Measurements from ENCODE around the gene MDFI. TPM values are rescaled to one million over a fixed set of nuclear protein-coding genes. Genes with fewer than 3 reads are reported as not detected.

Gene MDFI
- total RNA-seq, 1 donor from 2014 or later: 29.5 TPM

- H3K36me3 Mint-ChIP-seq: no peaks in the 10 kb centered on the region
- DNase-seq (ENCODE audit: low spot score): no peak
Observed at GRCh38 chr6:41607036-41607435, 31.2 kb upstream of the MDFI start.

GRCh38 chr6:41607736-41608135 lies 30.5 kb upstream of the MDFI start:
- no peaks in the 10 kb centered on the region for H4K20me1 ChIP-seq (ENCODE audit: low read depth)
- H3K4me3 ChIP-seq: no peak overlapping the region
- peaks cover 6% of the 10 kb centered on the region for H3K27me3 Mint-ChIP-seq (ENCODE audit: insufficient read depth, low read depth)
- peaks cover 2% of the 10 kb centered on the region for H3K4me1 ChIP-seq
- peaks cover 10% of the 10 kb centered on the region for H3K4me1 Mint-ChIP-seq
- no peak overlapping the region for H3K4me3 Mint-ChIP-seq
- H3K27me3 ChIP-seq: no peaks in the 10 kb centered on the region
- no peak overlapping the region for H3K4me2 ChIP-seq
- no peaks in the 10 kb centered on the region for H3F3A ChIP-seq (ENCODE audit: low read depth)
- DNase-seq (ENCODE audit: low spot score): no peak
- peaks cover 3% of the 10 kb centered on the region for H3K36me3 Mint-ChIP-seq
- no peaks in the 10 kb centered on the region for H3K79me2 ChIP-seq (ENCODE audit: low read depth)
- H3K36me3 ChIP-seq: no peaks in the 10 kb centered on the region
- no peak overlapping the region for H3K27ac ChIP-seq
- no peak for TF ChIP-seq EZH2phosphoT487 (IDR thresholded peaks at IDR 0.05)
- no peak for TF ChIP-seq CTCF (IDR thresholded peaks at IDR 0.05)
- no peak overlapping the region for H3K27ac Mint-ChIP-seq
- H2AFZ ChIP-seq (replicated peaks): no peak overlapping the region
- peaks cover 5% of the 10 kb centered on the region for H3K9me3 Mint-ChIP-seq
- no peak overlapping the region for H3K9ac ChIP-seq
- H3K9me3 ChIP-seq (ENCODE audit: low read depth): no peaks in the 10 kb centered on the region

More at GRCh38 chr6:41607036-41607435, 31.2 kb upstream of the MDFI start:
- Histone ChIP-seq H3K4me3 (no peak overlapping the region), H3K36me3 (no peaks in the 10 kb centered on the region), H3K4me1 (peaks cover 7% of the 10 kb centered on the region), H3K9ac (no peak overlapping the region), H3K9me3 (ENCODE audit: low read depth) (no peaks in the 10 kb centered on the region), H4K20me1 (ENCODE audit: low read depth) (no peaks in the 10 kb centered on the region), H3K79me2 (ENCODE audit: low read depth) (no peaks in the 10 kb centered on the region), H3F3A (ENCODE audit: low read depth) (peaks cover 4% of the 10 kb centered on the region), H3K27ac (no peak overlapping the region), H3K27me3 (no peaks in the 10 kb centered on the region), H3K4me2 (no peak overlapping the region), H2AFZ (replicated peaks) (no peak overlapping the region)
- Mint-ChIP-seq H3K27ac (no peak overlapping the region), H3K4me3 (peak overlapping the region; percentile 22), H3K4me1 (peaks cover 15% of the 10 kb centered on the region), H3K9me3 (no peaks in the 10 kb centered on the region), H3K27me3 (ENCODE audit: insufficient read depth, low read depth) (peaks cover 6% of the 10 kb centered on the region)
- TF ChIP-seq CTCF (IDR thresholded peaks at IDR 0.05): no peak
- no peak for TF ChIP-seq EZH2phosphoT487 (IDR thresholded peaks at IDR 0.05)
- TF ChIP-seq EZH2 (IDR thresholded peaks at IDR 0.05): no peak

- no peak overlapping the region for H3K4me3 ChIP-seq
Observed at GRCh38 chr6:41608443-41609151, 29.7 kb upstream of the MDFI start.

More at GRCh38 chr6:41608443-41609151, 29.7 kb upstream of the MDFI start:
- Histone ChIP-seq H3F3A (ENCODE audit: low read depth) (no peaks in the 10 kb centered on the region), H3K36me3 (no peaks in the 10 kb centered on the region), H4K20me1 (ENCODE audit: low read depth) (no peaks in the 10 kb centered on the region), H3K27ac (no peak overlapping the region), H3K4me2 (no peak overlapping the region), H3K27me3 (no peaks in the 10 kb centered on the region), H3K4me1 (no peaks in the 10 kb centered on the region), H3K9ac (no peak overlapping the region), H3K79me2 (ENCODE audit: low read depth) (no peaks in the 10 kb centered on the region), H3K9me3 (ENCODE audit: low read depth) (no peaks in the 10 kb centered on the region), H2AFZ (replicated peaks) (no peak overlapping the region)
- no peak for TF ChIP-seq EZH2 (IDR thresholded peaks at IDR 0.05)
- no peak for TF ChIP-seq CTCF (IDR thresholded peaks at IDR 0.05)
- TF ChIP-seq EZH2phosphoT487 (IDR thresholded peaks at IDR 0.05): no peak
- Mint-ChIP-seq H3K9me3 (peaks cover 6% of the 10 kb centered on the region), H3K27me3 (ENCODE audit: insufficient read depth, low read depth) (peaks cover 4% of the 10 kb centered on the region), H3K27ac (peak overlapping the region; percentile 74), H3K4me1 (peaks cover 4% of the 10 kb centered on the region), H3K4me3 (no peak overlapping the region), H3K36me3 (peaks cover 3% of the 10 kb centered on the region)
- no peak for DNase-seq (ENCODE audit: low spot score)

All from neural progenitor cell (in vitro differentiated cells).